Keratinocyte (primary cell): ENCODE results near the gene CCDC201. TPM values are rescaled to one million over a fixed set of nuclear protein-coding genes. Genes with fewer than 3 reads are reported as not detected.
"Not testable (repeated sequence)": the region's sequence is repeated elsewhere in the genome, so short reads cannot be mapped to it uniquely, and the experiment has no call there.

Source experiments
- DNase-seq: peaks from one replicate; pipeline ENCODE4 v3.0.0-alpha.2; 2011; ENCODE audit warnings: low read depth, missing footprints, low spot score
- FAIRE-seq: peaks from 2 replicates; lab custom pipeline; 2011; peaks lifted over from hg19 to GRCh38; lab: Jason Lieb, UNC
- H2AFZ ChIP-seq: 2 replicates; pipeline ENCODE4 v1.6.0; 2012; ENCODE audit warnings: low read length, control low read depth, inconsistent platforms; ENCODE audit not compliant: control insufficient read depth
- H3K27ac ChIP-seq: 2 replicates; pipeline ENCODE4 v1.5.1; 2011; ENCODE audit warnings: low read length; ENCODE audit not compliant: control insufficient read depth, insufficient read depth
- H3K27me3 ChIP-seq: 3 replicates; pipeline ENCODE4 v1.6.0; 2011; ENCODE audit warnings: low read length; ENCODE audit not compliant: control insufficient read depth, insufficient read depth; ENCODE audit errors: extremely low read depth
- H3K36me3 ChIP-seq, 2 experiments: 2 replicates in 1 of 2; 3 replicates in 1 of 2; pipeline ENCODE4 v1.5.1; 2011; ENCODE audit warnings: low read length in 2 of 2, mild to moderate bottlenecking in 1 of 2; ENCODE audit not compliant: control insufficient read depth in 2 of 2, insufficient read depth in 2 of 2; ENCODE audit errors: extremely low read depth in 1 of 2
- H3K4me1 ChIP-seq: 3 replicates; pipeline ENCODE4 v1.5.1; 2011; ENCODE audit warnings: low read length; ENCODE audit not compliant: control insufficient read depth, insufficient read depth; ENCODE audit errors: extremely low read depth
- H3K4me2 ChIP-seq: 3 replicates; pipeline ENCODE4 v1.6.0; 2011; ENCODE audit warnings: low read depth, low read length; ENCODE audit not compliant: control insufficient read depth, insufficient read depth; ENCODE audit errors: extremely low read depth
- H3K4me3 ChIP-seq, 3 experiments: fragments of 200-600 bp in 1 of 3; sonication (generic) in 1 of 3; 2 replicates in 2 of 3; 3 replicates in 1 of 3; pipeline ENCODE4 v1.5.1; 2011 to 2016; ENCODE audit warnings: low read length in 3 of 3, mild to moderate bottlenecking in 3 of 3, control low read depth in 2 of 3, inconsistent platforms in 1 of 3, low read depth in 1 of 3, mixed read lengths in 1 of 3, mixed run types in 1 of 3, moderate library complexity in 1 of 3; ENCODE audit not compliant: control insufficient read depth in 2 of 3, insufficient read depth in 2 of 3; ENCODE audit errors: extremely low read depth in 1 of 3
- H3K79me2 ChIP-seq: 2 replicates; pipeline ENCODE4 v1.6.0; 2012; ENCODE audit warnings: low read length; ENCODE audit not compliant: control insufficient read depth, insufficient read depth
- H3K9ac ChIP-seq: 3 replicates; pipeline ENCODE4 v1.6.0; 2011; ENCODE audit warnings: low read length; ENCODE audit not compliant: control insufficient read depth, insufficient read depth; ENCODE audit errors: extremely low read depth
- H3K9me1 ChIP-seq: 3 replicates; pipeline ENCODE4 v1.6.0; 2011; ENCODE audit warnings: low read length; ENCODE audit not compliant: control insufficient read depth, insufficient read depth; ENCODE audit errors: extremely low read depth
- H3K9me3 ChIP-seq: 2 replicates; pipeline ENCODE4 v1.5.1; 2012; ENCODE audit warnings: low read depth, low read length; ENCODE audit not compliant: control insufficient read depth
- H4K20me1 ChIP-seq: 3 replicates; pipeline ENCODE4 v1.6.0; 2011; ENCODE audit warnings: low read length; ENCODE audit not compliant: control insufficient read depth, insufficient read depth; ENCODE audit errors: extremely low read depth
- EZH2 ChIP-seq: IDR thresholded peaks from one replicate; pipeline ENCODE4 v1.6.1; 2012; ENCODE audit warnings: inconsistent platforms, mild to moderate bottlenecking, low read length, moderate library complexity
- dilution Hi-C: fragments of 300-500 bp; cut with MboI; formaldehyde crosslinking; loops from one replicate; pipeline ENCODE4 v1.7.0; 2020; ENCODE audit warnings: low sequenced_read_pairs; ENCODE audit not compliant: extremely low pct_ligation_motif_present
- polyA plus RNA-seq, 5 experiments: library from polyadenylated mRNA; depleted of rRNA in 3 of 5; stranded (reverse) in 3 of 5; stranded (forward) in 1 of 5; unstranded in 1 of 5; fragments of >200 nt; gene quantifications; 1 replicate in 1 of 5; 2 replicates in 3 of 5; 3 replicates in 1 of 5; pipeline versions ENCODE4 v1.2.1 to v1.2.3, GENCODE V29; 2011 to 2012; ENCODE audit warnings: missing spikeins in 2 of 5, low read depth in 1 of 5, low replicate concordance in 1 of 5
- small RNA-seq, 3 experiments: library from RNA; depleted of rRNA; stranded (forward); fragments of <200 nt; gene quantifications; one replicate each; pipeline ENCODE3, GENCODE V24; 2012; ENCODE audit warnings: low read depth in 3 of 3, low replicate concordance in 1 of 3; ENCODE audit not compliant: insufficient read length in 3 of 3
- TF ChIP-seq, protein P1 (sequence below), 3 experiments: IDR thresholded peaks in 1 of 3; conservative IDR thresholded peaks in 1 of 3; optimal IDR thresholded peaks in 1 of 3; 2 replicates in 2 of 3; 3 replicates in 1 of 3; pipeline versions ENCODE3 to v1.5.1; 2011; ENCODE audit warnings: low read length in 3 of 3, mild to moderate bottlenecking in 3 of 3, moderate library complexity in 2 of 3, control low read depth in 1 of 3, inconsistent platforms in 1 of 3; ENCODE audit not compliant: insufficient read depth in 2 of 3; ENCODE audit errors: extremely low read depth in 1 of 3

The CCDC201 gene
- polyA plus RNA-seq, 1 donor (not counting 4 experiments of a cell fraction or from before 2014, with no cell fraction given), result not detected

- Histone ChIP-seq H2AFZ (no peak overlapping the region), H3K9me3 (no peaks in the 10 kb centered on the region), H3K4me3 (no peak overlapping the region), H4K20me1 (no peaks in the 10 kb centered on the region), H3K27me3 (no peaks in the 10 kb centered on the region), H3K4me1 (no peaks in the 10 kb centered on the region), H3K36me3 (no peaks in the 10 kb centered on the region), H3K9ac (no peak overlapping the region), H3K27ac (no peak overlapping the region), H3K9me1 (no peaks in the 10 kb centered on the region), H3K79me2 (no peaks in the 10 kb centered on the region), H3K4me2 (no peak overlapping the region)
- no peak for DNase-seq
- no peak for FAIRE-seq
- dilution Hi-C loops, result no loop called here
- TF ChIP-seq, protein P1, sequence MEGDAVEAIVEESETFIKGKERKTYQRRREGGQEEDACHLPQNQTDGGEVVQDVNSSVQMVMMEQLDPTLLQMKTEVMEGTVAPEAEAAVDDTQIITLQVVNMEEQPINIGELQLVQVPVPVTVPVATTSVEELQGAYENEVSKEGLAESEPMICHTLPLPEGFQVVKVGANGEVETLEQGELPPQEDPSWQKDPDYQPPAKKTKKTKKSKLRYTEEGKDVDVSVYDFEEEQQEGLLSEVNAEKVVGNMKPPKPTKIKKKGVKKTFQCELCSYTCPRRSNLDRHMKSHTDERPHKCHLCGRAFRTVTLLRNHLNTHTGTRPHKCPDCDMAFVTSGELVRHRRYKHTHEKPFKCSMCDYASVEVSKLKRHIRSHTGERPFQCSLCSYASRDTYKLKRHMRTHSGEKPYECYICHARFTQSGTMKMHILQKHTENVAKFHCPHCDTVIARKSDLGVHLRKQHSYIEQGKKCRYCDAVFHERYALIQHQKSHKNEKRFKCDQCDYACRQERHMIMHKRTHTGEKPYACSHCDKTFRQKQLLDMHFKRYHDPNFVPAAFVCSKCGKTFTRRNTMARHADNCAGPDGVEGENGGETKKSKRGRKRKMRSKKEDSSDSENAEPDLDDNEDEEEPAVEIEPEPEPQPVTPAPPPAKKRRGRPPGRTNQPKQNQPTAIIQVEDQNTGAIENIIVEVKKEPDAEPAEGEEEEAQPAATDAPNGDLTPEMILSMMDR (optimal IDR thresholded peaks at IDR 0.05 in 1 of 3, IDR thresholded peaks at IDR 0.05 in 1 of 3, conservative IDR thresholded peaks at IDR 0.05 in 1 of 3; ENCODE audit: extremely low read depth in 1 of 3, insufficient read depth in 2 of 3, low read length in 3 of 3), result no peak
- TF ChIP-seq EZH2, result no peak
These were observed 59.9 kb downstream of the CCDC201 start for GRCh38 chr7:45812946-45813345.

DNA sequence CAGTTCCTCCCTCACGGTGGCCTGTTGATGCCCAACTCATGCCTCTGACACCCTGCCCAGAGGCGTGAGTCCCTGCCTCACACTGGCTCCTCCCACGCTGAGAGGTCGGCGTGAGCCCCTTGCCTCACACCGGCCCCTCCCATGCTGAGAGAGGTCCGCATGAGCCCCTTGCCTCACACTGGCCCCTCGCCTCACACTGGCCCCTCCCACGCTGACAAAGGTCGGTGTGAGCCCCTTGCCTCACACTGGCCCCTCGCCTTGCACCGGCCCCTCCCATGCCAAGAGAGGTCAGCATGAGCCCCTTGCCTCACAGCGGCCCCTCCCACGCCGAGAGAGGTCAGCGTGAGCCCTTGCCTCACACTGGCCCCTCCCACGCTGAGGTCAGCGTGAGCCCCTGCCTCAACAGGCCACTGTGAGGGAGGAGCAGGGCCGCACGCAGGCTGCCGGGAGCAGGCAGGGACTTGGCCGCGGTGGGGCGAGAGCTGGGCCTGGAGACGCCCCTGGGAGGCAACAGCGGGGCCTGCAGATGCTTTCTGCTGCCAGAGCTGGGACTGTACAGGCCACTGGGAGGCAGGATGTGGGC, 61.1 kb downstream of the CCDC201 start:
- H3K4me1 ChIP-seq, H3K36me3 ChIP-seq, dilution Hi-C loops, H3K9me3 ChIP-seq, H3K27me3 ChIP-seq, H3K9me1 ChIP-seq, FAIRE-seq, H3K79me2 ChIP-seq, H2AFZ ChIP-seq, H3K4me3 ChIP-seq, H3K4me2 ChIP-seq, H4K20me1 ChIP-seq, DNase-seq, H3K27ac ChIP-seq, H3K9ac ChIP-seq: not testable (repeated sequence)

GRCh38 chr7:45810451-45811005, 62.4 kb downstream of the CCDC201 start:
- H3K27ac ChIP-seq, H3K4me3 ChIP-seq, H3K9me3 ChIP-seq, FAIRE-seq, H3K4me2 ChIP-seq, H3K27me3 ChIP-seq, dilution Hi-C loops, H4K20me1 ChIP-seq, H3K79me2 ChIP-seq, H3K4me1 ChIP-seq, H3K9ac ChIP-seq, H2AFZ ChIP-seq, H3K9me1 ChIP-seq, H3K36me3 ChIP-seq, DNase-seq: not testable (repeated sequence)

Small RNA genes within 50 kb of the gene (small RNA-seq; reads per million reads assigned to genes)
- gene RNU6-326P, result 0 reads per million in 3 experiments

Other genes starting within 250 kb of the CCDC201 start
- gene IGFBP1, start 15.4 kb upstream of the CCDC201 start, polyA plus RNA-seq, result not detected in 3 replicates
- 0.95 to 83.3 TPM (median 14.0 TPM) in 3 replicates for gene IGFBP3, start 48.2 kb upstream of the CCDC201 start, polyA plus RNA-seq